Measurements from ENCODE around the gene COIL.

Gene COIL

DNA sequence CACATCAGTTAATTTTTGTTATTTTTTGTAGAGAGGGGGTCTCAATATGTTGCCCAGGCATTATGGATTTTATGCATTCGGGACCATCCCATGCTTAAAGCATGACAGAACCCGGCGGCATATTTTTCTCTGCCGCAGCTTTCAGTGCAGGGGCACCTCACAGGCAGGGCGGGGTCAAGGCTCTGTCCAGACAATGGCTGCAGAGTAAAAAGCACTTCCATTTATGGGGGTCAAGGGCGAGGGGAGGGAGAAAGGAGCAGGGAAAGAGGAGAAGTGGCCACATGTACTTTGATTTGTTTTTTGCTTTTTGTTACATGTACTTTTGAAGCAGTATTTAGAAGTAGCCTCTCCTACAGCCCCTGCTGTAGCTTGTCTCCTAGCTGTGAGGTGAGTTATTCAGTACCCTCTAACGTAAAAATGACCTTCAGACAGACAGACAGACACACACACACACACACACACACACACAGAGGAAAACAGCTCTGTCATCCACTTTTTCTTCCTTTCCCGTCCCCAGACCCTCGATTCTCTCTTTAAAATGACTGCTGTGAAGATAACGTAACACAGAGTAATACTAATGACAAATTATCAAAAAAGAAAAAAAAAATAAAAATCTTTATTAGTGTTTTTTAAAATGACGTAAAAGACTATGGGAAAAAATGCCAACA is 16.2 kb upstream of the COIL start:
- intact Hi-C loops (cut with DNase I; ENCODE audit: low total_unique reads), result no loop called here
- Histone ChIP-seq H3K4me3 (peak overlapping the region; percentile 58 to 63), H3K9me3 (no peaks in the 10 kb centered on the region), H3K27me3 (no peaks in the 10 kb centered on the region), H3K36me3 (peaks cover 5 to 8% (median 7%) of the 10 kb centered on the region in 3 donors), H3K27ac (peak overlapping the region; percentile 53 to 72), H3K4me1 (peaks cover 0 to 18% (median 6%) of the 10 kb centered on the region in 4 donors)
- no peak for DNase-seq
- no peak for TF ChIP-seq CTCF (IDR thresholded peaks at IDR 0.05)

- Histone ChIP-seq H3K27ac (no peak overlapping the region), H3K36me3 (no peaks in the 10 kb centered on the region), H3K4me3 (no peak overlapping the region), H3K9me3 (no peaks in the 10 kb centered on the region), H3K4me1 (peaks cover 0 to 18% (median 6%) of the 10 kb centered on the region in 4 donors), H3K27me3 (no peaks in the 10 kb centered on the region)
- no peak for TF ChIP-seq CTCF (IDR thresholded peaks at IDR 0.05)
- no peak for DNase-seq
- intact Hi-C loops (cut with DNase I; ENCODE audit: low total_unique reads), result no loop called here
These were observed 14.8 kb upstream of the COIL start for GRCh38 chr17:56975656-56976055.

DNA sequence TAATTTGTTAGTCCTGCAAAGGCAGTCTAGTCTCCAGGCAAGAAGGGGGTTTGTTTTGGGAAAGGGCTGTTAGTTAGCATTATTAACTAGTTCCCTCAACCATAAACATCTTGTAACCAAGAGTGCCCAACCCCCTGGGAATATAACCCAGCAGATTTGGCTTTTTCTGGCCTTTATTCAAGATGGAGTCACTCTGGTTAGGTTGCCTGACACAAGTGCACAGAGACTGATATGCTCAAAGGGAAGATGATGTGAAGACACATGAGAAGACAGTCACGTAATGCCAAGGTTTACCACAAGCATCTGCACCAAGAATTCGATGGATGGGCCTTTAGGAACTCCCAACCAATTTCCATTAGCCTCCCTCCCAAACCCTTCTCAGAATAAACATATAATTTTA is 13.2 kb upstream of the COIL start:
- no peak for DNase-seq
- Histone ChIP-seq H3K4me1 (peaks cover 0 to 14% (median 3%) of the 10 kb centered on the region in 4 donors), H3K27ac (no peak overlapping the region), H3K4me3 (no peak overlapping the region), H3K9me3 (no peaks in the 10 kb centered on the region), H3K36me3 (no peaks in the 10 kb centered on the region), H3K27me3 (no peaks in the 10 kb centered on the region)
- intact Hi-C loops (cut with DNase I; ENCODE audit: low total_unique reads), result no loop called here
- no peak for TF ChIP-seq CTCF (IDR thresholded peaks at IDR 0.05)

DNA sequence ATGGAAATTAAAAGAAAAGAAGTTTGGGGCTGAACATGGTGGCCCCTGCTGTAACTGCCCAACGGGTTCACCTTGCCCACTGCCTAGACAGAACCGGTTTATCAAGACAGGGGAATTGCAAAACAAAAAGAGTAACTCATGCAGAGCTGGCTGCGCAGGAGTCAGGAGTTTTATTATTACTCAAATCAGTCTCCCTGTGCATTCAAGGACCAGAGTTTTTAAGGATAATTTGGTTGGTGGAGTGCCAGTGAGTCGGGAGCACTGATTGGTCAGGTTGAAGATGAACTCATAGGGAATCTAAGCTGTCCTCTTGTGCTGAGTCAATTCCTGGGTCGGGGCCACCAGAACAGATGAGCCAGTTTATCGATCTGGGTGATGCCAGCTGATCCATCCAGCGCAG is 12.7 kb upstream of the COIL start:
- no peak for TF ChIP-seq CTCF (IDR thresholded peaks at IDR 0.05)
- H3K9me3 ChIP-seq, result no peaks in the 10 kb centered on the region
- H3K27ac ChIP-seq, result no peak overlapping the region
- H3K4me3 ChIP-seq, result no peak overlapping the region
- intact Hi-C loops (cut with DNase I; ENCODE audit: low total_unique reads), result no loop called here
- peaks cover 0 to 9% (median 1%) of the 10 kb centered on the region in 4 donors for H3K4me1 ChIP-seq
- no peak for DNase-seq
- H3K27me3 ChIP-seq, result no peaks in the 10 kb centered on the region
- H3K36me3 ChIP-seq, result no peaks in the 10 kb centered on the region

DNA sequence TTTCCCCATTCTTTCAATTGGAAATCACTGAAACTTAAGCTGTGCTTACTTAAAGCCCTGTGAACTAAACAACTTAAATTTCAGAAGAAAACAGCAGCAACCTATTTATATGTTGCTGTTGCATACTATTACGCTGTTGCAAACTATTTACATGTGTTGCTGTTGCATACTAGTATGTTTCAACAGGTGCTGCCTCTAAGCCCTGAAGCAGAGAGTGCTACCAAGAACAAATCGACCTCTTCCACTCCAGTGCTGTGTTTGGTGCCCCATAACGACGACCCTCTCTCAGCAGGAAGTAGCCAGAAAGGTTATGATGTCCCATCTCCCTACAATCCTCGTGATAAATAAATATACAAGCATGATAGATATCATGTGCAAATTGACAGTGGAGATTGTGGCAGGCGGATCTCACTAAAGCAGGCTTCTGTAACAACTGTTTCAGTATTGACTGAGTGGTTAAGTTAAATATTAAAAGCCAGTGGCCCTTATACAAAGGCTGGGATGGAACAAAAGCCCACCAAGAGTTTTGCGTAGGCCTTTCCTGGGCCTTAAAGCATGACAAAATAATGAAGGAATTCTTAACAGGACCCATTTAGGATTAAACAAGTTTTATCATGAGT is 11.4 kb upstream of the COIL start:
- Histone ChIP-seq H3K27me3 (no peaks in the 10 kb centered on the region), H3K27ac (no peak overlapping the region), H3K4me1 (peaks cover 0 to 5% (median 0%) of the 10 kb centered on the region in 4 donors), H3K36me3 (no peaks in the 10 kb centered on the region), H3K4me3 (no peak overlapping the region), H3K9me3 (no peaks in the 10 kb centered on the region)
- intact Hi-C loops (cut with DNase I; ENCODE audit: low total_unique reads), result no loop called here
- no peak for DNase-seq
- no peak for TF ChIP-seq CTCF (IDR thresholded peaks at IDR 0.05)
